HUES64 (cell line): ENCODE results near the gene METTL24.

ENCODE experiments used
- H3K27ac ChIP-seq: 2 replicates; pipeline ENCODE4 v1.7.0; 2013; ENCODE audit warnings: low read depth, low read length, inconsistent platforms
- H3K27me3 ChIP-seq: 2 replicates; pipeline ENCODE4 v1.6.1; 2013; ENCODE audit warnings: mild to moderate bottlenecking, low read length; ENCODE audit not compliant: insufficient read depth
- H3K36me3 ChIP-seq: 2 replicates; pipeline ENCODE4 v1.6.1; 2013; ENCODE audit warnings: mild to moderate bottlenecking, low read length; ENCODE audit not compliant: insufficient read depth
- H3K4me1 ChIP-seq: 2 replicates; pipeline ENCODE4 v1.6.1; 2013; ENCODE audit warnings: mild to moderate bottlenecking, low read length, moderate library complexity; ENCODE audit not compliant: insufficient read depth
- H3K4me3 ChIP-seq: 2 replicates; pipeline ENCODE4 v1.5.1; 2013; ENCODE audit warnings: mild to moderate bottlenecking, low read length, moderate library complexity
- H3K9ac ChIP-seq: 2 replicates; pipeline ENCODE4 v1.6.1; 2013; ENCODE audit warnings: mild to moderate bottlenecking, low read depth, low read length
- H3K9me3 ChIP-seq: 2 replicates; pipeline ENCODE4 v1.6.1; 2013; ENCODE audit warnings: low read depth, low read length; ENCODE audit not compliant: insufficient read depth
- WGBS: fragments of 150-250, 120-280 bp; methylation state at CpG from one replicate; pipeline ENCODE4 v1.1.7; 2013; ENCODE audit warnings: missing lambda C conversion rate; 5-methylcytosine and 5-hydroxymethylcytosine counted together

METTL24 gene

DNA sequence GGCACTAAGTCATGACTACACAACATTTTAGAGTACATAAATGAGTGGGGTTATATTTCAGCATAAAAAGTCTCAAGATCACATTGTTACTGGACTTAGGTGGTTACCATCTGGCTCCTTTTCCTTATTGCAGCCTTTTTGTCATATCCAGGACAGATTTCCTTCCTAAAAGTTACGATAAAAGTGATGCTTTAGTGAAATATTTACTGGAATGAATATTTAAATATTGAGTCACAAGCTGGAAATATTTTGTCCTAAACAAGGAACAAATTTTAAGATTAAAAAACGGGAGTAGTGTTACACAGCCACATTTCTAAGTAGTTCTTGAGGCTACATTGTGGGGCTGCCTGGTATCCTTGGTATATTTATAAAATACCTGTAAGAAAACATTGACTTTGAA is 125.7 kb downstream of the METTL24 start:
- Histone ChIP-seq H3K4me3 (no peak overlapping the region), H3K4me1 (no peaks in the 10 kb centered on the region), H3K27me3 (no peaks in the 10 kb centered on the region), H3K27ac (no peak overlapping the region), H3K36me3 (peaks cover 26% of the 10 kb centered on the region), H3K9ac (no peak overlapping the region), H3K9me3 (no peaks in the 10 kb centered on the region)
- 93% methylated on average over 2 of the region's 2 CpGs for WGBS

DNA sequence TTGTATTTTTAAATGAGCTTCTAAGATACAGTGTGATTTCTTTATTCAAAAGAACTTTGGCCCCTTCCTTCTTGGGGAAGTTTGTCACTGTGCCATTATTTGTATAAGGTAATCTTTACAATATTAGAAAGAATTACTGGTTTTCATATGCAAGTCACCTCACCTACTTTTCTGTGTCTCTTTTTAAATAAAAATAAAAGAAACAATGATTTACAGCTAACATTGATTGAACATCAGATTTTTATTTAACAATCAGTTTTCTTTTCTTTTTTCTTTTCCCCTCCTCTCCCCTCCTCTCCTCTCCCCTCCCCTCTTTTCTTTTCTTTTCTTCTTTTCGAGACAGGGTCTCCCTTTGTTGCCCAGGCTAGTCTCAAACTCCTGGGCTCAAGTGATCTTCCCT is 131.9 kb downstream of the METTL24 start:
- Histone ChIP-seq H3K27me3 (no peaks in the 10 kb centered on the region), H3K27ac (no peak overlapping the region), H3K4me1 (no peaks in the 10 kb centered on the region), H3K36me3 (peaks cover 64% of the 10 kb centered on the region), H3K9me3 (no peaks in the 10 kb centered on the region), H3K4me3 (no peak overlapping the region), H3K9ac (no peak overlapping the region)
- 92% methylated on average over 1 of the region's 1 CpG for WGBS

DNA sequence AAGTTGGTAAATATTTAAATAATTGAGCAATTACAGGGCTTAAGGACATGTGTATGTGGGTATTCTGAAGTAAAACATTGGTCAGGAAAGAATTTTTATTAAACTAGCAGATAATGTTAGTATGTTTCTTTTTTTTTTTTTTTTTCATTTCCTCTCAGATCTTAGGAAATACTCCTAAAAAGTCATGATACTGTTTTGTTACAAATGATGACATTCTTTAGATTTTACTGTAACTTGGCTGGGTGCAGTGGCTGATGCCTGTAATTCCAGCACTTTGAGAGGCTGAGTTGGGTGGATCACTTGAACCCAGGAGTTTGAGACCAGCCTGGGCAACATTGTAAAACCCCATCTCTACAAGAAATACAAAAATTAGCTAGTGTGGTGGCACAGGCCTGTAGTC is 136.4 kb downstream of the METTL24 start:
- Histone ChIP-seq H3K27ac (no peak overlapping the region), H3K36me3 (peaks cover 74% of the 10 kb centered on the region), H3K27me3 (no peaks in the 10 kb centered on the region), H3K9me3 (no peaks in the 10 kb centered on the region), H3K4me1 (no peaks in the 10 kb centered on the region; the same call in 1 of the 2 replicates), H3K4me3 (no peak overlapping the region), H3K9ac (no peak overlapping the region)

DNA sequence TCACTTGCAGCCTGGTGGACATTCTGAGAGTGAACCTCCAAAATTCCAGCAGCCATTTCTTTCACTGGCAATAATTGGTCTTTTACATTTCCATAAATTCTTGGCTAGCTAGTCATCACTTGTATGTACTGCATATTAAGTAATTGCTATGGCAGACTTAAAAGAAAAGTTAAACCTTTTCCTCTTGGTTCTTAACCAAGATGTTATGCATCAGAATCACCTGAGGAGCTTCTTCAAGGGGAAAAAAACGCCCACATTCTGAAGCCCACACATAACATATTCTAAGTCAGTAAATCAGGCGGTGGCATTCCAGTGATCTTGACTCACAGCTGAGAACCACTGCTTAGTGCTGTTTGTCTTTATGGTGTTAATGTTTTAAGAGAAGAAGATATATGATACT is 140.9 kb downstream of the METTL24 start:
- H3K4me1 ChIP-seq = no peaks in the 10 kb centered on the region; the same call in 1 of the 2 replicates
- H3K9me3 ChIP-seq = no peaks in the 10 kb centered on the region
- no peak overlapping the region for H3K9ac ChIP-seq
- WGBS = 87% methylated on average over 2 of the region's 2 CpGs
- no peak overlapping the region for H3K27ac ChIP-seq
- H3K4me3 ChIP-seq = no peak overlapping the region
- H3K27me3 ChIP-seq = no peaks in the 10 kb centered on the region
- peaks cover 93% of the 10 kb centered on the region for H3K36me3 ChIP-seq

DNA sequence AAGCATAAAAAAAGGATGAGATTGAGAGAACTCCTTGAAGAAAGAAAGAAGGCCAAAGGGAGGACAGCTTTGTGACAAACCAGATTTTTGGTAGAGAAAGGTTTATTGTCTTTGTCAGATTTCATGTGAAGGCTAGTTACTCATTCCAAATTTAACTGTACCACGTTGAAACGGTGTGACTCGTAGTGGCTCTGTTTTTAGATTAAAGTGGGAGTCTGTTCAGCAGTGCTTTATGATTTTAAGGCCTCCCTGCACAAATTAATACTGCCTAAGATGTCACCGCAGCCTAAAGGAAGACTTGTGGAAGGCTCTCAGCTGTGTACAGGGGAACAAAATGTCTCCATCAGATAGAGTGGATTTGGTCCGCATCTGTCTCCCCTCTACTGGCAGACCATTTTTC is 142.0 kb downstream of the METTL24 start:
- Histone ChIP-seq H3K27me3 (no peaks in the 10 kb centered on the region), H3K36me3 (peaks cover 97% of the 10 kb centered on the region), H3K4me3 (no peak overlapping the region), H3K9ac (no peak overlapping the region), H3K4me1 (no peaks in the 10 kb centered on the region; the same call in 1 of the 2 replicates), H3K27ac (no peak overlapping the region), H3K9me3 (no peaks in the 10 kb centered on the region)
- WGBS = 99% methylated on average over 5 of the region's 5 CpGs

DNA sequence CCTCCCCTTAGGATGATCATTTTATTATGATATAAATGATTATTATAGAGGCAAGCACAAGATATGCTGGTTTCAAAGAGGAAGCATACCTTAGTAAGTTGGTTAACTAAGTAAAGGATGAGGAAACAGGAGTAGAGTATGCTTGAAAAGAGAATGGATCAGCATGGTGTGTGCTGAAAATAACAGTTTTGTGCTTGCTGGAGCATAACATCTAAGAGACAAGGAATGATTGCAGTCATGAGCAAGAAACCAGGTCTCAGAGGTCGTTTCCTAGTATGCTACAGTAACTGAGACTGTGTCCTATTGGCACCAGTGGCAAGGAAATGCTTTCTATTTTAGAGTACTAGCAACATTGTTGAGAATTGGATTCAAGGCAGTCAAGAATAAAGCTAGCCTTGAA is 143.8 kb downstream of the METTL24 start:
- Histone ChIP-seq H3K27ac (no peak overlapping the region), H3K4me3 (no peak overlapping the region), H3K9me3 (no peaks in the 10 kb centered on the region), H3K9ac (no peak overlapping the region), H3K36me3 (peaks cover 99% of the 10 kb centered on the region), H3K4me1 (no peaks in the 10 kb centered on the region; the same call in 1 of the 2 replicates), H3K27me3 (no peaks in the 10 kb centered on the region)
- WGBS = 82% methylated on average over 1 of the region's 1 CpG

DNA sequence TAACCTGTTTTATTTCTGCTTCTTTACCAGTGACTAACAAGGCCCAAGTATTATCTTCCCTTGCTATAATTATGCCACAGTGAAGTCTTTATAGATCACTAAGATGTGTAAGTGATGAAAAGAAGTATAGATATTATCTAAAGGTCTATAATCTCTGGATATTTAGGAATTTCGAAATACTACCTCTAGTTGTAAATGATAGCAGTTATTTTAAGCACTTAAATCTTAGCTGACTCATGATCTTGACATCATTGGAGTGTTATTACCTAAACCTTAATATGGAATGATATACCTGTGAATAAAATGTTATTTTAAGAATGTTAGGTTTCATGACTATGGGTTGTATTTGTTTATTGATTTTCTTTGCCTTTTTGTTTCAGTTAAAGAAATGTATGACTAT is 146.4 kb downstream of the METTL24 start:
- H3K9ac ChIP-seq = no peak overlapping the region
- 83% methylated on average over 1 of the region's 1 CpG for WGBS
- H3K9me3 ChIP-seq = no peaks in the 10 kb centered on the region
- H3K27ac ChIP-seq = no peak overlapping the region
- no peak overlapping the region for H3K4me3 ChIP-seq
- H3K27me3 ChIP-seq = no peaks in the 10 kb centered on the region
- no peaks in the 10 kb centered on the region for H3K4me1 ChIP-seq
- peaks cover 95% of the 10 kb centered on the region for H3K36me3 ChIP-seq

DNA sequence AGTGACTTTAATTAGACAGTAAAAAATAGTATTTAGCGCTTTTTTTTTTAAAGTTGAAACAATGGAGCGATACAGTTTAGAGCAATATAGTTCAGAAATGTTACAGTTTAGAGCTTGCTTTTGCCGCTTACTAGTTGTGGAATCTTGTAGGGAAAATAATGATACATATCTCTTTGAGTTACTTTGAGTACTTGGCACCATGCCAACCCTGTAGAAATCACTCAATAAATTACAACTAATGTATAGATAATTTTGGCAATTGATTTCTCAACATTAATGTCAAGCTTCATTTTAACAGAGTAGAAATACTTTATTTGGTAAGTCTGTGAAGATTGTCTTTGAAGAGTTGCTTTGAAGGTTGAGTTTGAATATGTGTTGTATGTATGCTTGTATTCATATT is 150.5 kb downstream of the METTL24 start:
- WGBS = 98% methylated on average over 3 of the region's 3 CpGs
- H3K36me3 ChIP-seq = peaks cover 55% of the 10 kb centered on the region
- H3K9me3 ChIP-seq = no peaks in the 10 kb centered on the region
- H3K27me3 ChIP-seq = no peaks in the 10 kb centered on the region
- no peak overlapping the region for H3K4me3 ChIP-seq
- no peaks in the 10 kb centered on the region for H3K4me1 ChIP-seq
- no peak overlapping the region for H3K27ac ChIP-seq
- no peak overlapping the region for H3K9ac ChIP-seq

DNA sequence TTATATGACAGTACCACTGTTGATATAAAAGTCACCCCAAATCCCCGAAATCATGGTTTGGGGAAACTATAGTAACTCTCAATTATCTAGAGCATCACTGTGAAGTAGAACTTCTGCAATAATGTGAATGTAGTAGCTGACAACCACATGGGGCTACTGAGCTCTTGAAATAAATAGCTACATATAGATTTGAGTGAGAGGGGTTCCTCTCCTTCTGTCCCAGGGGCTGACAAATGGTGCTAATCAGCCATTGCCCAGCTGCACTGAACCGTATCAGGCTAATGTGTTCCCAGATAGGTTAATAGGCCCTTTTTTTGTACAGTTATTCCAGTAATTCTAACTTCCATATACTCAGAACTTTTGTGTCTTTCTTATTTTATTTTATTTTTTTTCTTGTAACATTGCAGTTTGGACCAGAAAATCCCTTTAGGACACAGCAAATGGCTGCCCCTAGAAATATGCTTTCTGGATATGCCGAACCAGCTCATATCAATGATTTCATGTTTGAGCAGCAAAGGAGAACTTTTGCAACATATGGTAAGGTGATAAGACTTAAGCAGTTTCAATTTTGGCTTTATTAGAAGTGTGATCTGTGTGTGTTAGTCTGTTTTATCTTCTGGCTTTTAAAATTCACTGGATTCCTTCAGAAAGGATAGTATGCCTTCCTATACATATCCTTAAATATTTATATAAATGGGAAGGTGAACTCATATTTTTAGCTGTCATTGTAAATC is 156.8 kb downstream of the METTL24 start:
- WGBS = 94% methylated on average over 2 of the region's 3 CpGs
- Histone ChIP-seq H3K27me3 (no peaks in the 10 kb centered on the region), H3K9ac (no peak overlapping the region), H3K4me3 (no peak overlapping the region), H3K4me1 (no peaks in the 10 kb centered on the region), H3K27ac (no peak overlapping the region), H3K9me3 (no peaks in the 10 kb centered on the region), H3K36me3 (peaks cover 3% of the 10 kb centered on the region; the same call in 1 of the 2 replicates)

DNA sequence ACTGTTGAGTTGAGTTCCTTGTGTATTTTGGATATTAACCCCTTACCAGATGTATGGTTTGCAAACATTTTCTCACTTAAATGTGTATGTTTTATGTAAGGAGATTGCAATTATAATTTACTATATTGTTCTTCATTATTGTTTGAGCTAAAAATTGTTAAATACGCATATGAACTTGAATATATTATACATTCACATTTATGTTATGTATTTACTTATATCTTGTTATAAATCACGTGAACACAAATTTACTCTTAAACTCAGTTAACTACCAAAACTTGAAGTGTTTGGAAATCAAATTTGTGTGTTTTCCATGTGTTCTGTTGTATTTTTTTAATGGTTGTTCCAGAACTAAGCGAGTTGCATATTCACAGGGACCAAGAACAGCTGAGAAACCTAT is 159.6 kb downstream of the METTL24 start:
- H3K9me3 ChIP-seq = no peaks in the 10 kb centered on the region
- peaks cover 13% of the 10 kb centered on the region for H3K36me3 ChIP-seq
- H3K27me3 ChIP-seq = no peaks in the 10 kb centered on the region
- WGBS = 100% methylated on average over 1 of the region's 3 CpGs
- H3K9ac ChIP-seq = no peak overlapping the region
- H3K27ac ChIP-seq = no peak overlapping the region
- no peak overlapping the region for H3K4me3 ChIP-seq
- H3K4me1 ChIP-seq = no peaks in the 10 kb centered on the region

DNA sequence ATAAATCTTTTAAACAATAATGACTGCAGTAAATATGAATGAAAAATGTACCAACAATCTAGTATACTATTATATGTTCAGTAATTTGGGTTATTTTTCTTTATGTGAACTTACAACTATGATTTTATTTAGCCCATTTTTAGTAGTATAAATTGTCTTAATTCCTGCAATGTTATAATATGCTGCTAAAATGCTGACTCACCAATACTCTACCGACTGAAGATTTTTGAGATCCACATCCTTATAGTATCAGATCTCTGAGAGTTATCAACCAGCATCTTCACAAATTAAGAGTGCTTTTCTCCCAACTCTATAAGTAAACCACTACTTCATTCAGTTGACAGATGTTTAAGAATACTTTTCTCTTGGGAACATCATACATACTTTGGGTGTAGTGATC is 161.3 kb downstream of the METTL24 start:
- no peaks in the 10 kb centered on the region for H3K4me1 ChIP-seq
- H3K9ac ChIP-seq = no peak overlapping the region
- no peak overlapping the region for H3K27ac ChIP-seq
- H3K9me3 ChIP-seq = no peaks in the 10 kb centered on the region
- H3K4me3 ChIP-seq = no peak overlapping the region
- H3K36me3 ChIP-seq = peaks cover 17% of the 10 kb centered on the region
- no peaks in the 10 kb centered on the region for H3K27me3 ChIP-seq
- 97% methylated on average over 1 of the region's 1 CpG for WGBS

DNA sequence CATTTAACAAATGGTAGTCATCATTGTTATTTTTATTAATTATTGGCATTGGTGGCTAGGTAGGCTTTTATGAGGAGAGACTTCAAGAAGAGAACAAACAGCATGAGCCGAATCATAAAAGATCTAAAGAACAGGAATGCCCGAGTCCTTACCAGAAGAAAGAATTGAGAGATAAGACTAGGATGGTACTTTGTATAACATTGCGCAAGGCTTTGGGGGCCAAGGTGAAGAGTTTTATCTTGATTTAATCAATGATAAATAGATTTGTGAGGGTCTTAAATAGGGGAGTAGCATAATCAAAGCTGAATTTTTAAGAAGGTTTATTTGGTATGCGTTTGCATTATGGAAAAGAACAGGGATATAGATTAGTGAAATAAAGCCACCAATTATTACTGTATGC is 162.5 kb downstream of the METTL24 start:
- Histone ChIP-seq H3K27ac (no peak overlapping the region), H3K36me3 (peaks cover 17% of the 10 kb centered on the region), H3K27me3 (no peaks in the 10 kb centered on the region), H3K9ac (no peak overlapping the region), H3K4me1 (no peaks in the 10 kb centered on the region), H3K9me3 (no peaks in the 10 kb centered on the region), H3K4me3 (no peak overlapping the region)
- WGBS = 94% methylated on average over 4 of the region's 4 CpGs
